ENCODE results near the gene TSKU. TPM values are rescaled to one million over a fixed set of nuclear protein-coding genes. Genes with fewer than 3 reads are reported as not detected.

TSKU gene
- total and polyA plus RNA-seq, 9 of the 15 experiments (the other 6 are each of a cell fraction or from before 2014, with no cell fraction given), result 0.60 to 11.9 (median 8.4) TPM

DNA sequence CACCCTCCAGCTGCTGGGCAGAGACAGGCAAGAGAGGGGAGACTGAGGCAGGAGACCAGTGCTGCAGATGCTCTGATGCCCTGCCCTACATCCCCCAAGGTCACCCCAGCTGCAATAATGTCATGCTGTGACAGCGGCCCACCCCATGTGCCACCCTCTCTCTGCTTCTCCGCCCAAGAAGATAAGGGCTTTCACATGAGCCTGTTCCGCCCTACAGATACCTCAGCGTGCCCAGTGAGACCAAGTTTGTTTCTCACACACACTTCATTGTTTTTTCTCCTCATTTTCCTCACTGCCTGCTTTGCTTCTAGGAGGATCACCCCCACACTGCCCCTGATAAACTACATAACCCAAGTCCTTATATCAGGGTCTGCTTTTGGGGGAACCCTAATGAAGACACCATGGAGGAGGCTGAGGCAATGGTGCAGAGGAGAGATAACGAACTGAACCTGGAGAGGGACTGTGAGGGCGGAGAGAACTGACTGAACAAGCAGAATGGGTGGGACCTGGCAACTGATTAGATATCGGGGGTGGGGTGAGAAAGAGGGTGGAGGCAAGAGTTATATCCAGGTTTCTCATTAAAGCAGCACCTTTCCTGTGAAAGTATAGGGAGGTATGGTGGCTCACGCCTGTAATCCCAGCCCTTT is 37.5 kb upstream of the TSKU start (continued):
- TF ChIP-seq SAFB (IDR thresholded peaks at IDR 0.05; ENCODE audit: borderline replicate concordance, low read depth, low read length), result no peak
- no peak for TF ChIP-seq TAF15 (IDR thresholded peaks at IDR 0.05; ENCODE audit: low read depth, low read length)
- no peak for TF ChIP-seq CBFB (CRISPR knock-in tag; IDR thresholded peaks at IDR 0.05)
- TF ChIP-seq ZNF175 (CRISPR knock-in tag; IDR thresholded peaks at IDR 0.05; ENCODE audit: low read depth), result no peak
- TF ChIP-seq ATF1 (CRISPR knock-in tag; IDR thresholded peaks at IDR 0.05), result no peak
- peak; percentile 47; the same call in 1 of the 2 replicates for TF ChIP-seq ATF1 (tag; IDR thresholded peaks at IDR 0.05)
- TF ChIP-seq HDAC3 (IDR thresholded peaks at IDR 0.05; ENCODE audit: borderline replicate concordance, partially characterized antibody), result no peak
- TF ChIP-seq PCBP2 (IDR thresholded peaks at IDR 0.05; ENCODE audit: low read depth, low read length, poor library complexity, severe bottlenecking), result no peak
- peak; percentile 98 for TF ChIP-seq DPF2 (IDR thresholded peaks at IDR 0.05)
- TF ChIP-seq RAD21 (CRISPR knock-in tag; conservative IDR thresholded peaks at IDR 0.05 in 1 of 2, IDR thresholded peaks at IDR 0.05 in 1 of 2), result no peak
- TF ChIP-seq KAT8 (IDR thresholded peaks at IDR 0.05; ENCODE audit: low read depth), result no peak
- no peak for TF ChIP-seq CHD2 (IDR thresholded peaks at IDR 0.05; ENCODE audit: low read depth, low read length)
- TF ChIP-seq, protein P1, sequence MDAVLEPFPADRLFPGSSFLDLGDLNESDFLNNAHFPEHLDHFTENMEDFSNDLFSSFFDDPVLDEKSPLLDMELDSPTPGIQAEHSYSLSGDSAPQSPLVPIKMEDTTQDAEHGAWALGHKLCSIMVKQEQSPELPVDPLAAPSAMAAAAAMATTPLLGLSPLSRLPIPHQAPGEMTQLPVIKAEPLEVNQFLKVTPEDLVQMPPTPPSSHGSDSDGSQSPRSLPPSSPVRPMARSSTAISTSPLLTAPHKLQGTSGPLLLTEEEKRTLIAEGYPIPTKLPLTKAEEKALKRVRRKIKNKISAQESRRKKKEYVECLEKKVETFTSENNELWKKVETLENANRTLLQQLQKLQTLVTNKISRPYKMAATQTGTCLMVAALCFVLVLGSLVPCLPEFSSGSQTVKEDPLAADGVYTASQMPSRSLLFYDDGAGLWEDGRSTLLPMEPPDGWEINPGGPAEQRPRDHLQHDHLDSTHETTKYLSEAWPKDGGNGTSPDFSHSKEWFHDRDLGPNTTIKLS (IDR thresholded peaks at IDR 0.05; ENCODE audit: borderline replicate concordance, low read depth), result no peak
- no peak for TF ChIP-seq ZNF398 (CRISPR knock-in tag; IDR thresholded peaks at IDR 0.05)
- TF ChIP-seq FOXP1 (CRISPR knock-in tag; IDR thresholded peaks at IDR 0.05), result 0 out of 2 replicates have a peak, but pooled peaks have one; percentile 54
- TF ChIP-seq TAL1 (IDR thresholded peaks at IDR 0.05), result peak; percentile 81
- TF ChIP-seq PPARD (CRISPR knock-in tag; IDR thresholded peaks at IDR 0.05), result no peak
- TF ChIP-seq YY1 (IDR thresholded peaks at IDR 0.05; ENCODE audit: borderline replicate concordance in 1 of 3, control insufficient read depth in 1 of 3, extremely low read depth in 1 of 3, insufficient read depth in 3 of 3, insufficient read length in 1 of 3, insufficient replicate concordance in 2 of 3, low read depth in 1 of 3, low read length in 2 of 3), result peak in 1 of 3 experiments; percentile 34
- no peak for TF ChIP-seq ZFX (CRISPR knock-in tag; IDR thresholded peaks at IDR 0.05)

Measured in K562 (cell line).